Stomach (tissue), 9 donors: ENCODE measurements around the gene UBE2D1. TPM values are rescaled to one million over a fixed set of nuclear protein-coding genes. Genes with fewer than 3 reads are reported as not detected.

Source experiments
- DNase-seq, 2 donors: peaks; one replicate each; pipeline versions ENCODE4 v3.0.0 to v3.0.0-alpha.2; 2013 to 2019
- H3K27ac ChIP-seq, 5 donors: fragments of 200-600 bp in 4 of 5; sonication (generic) in 4 of 5; one replicate each; pipeline ENCODE4 v1.5.1; 2013 to 2019; ENCODE audit warnings: mild to moderate bottlenecking in 1 of 5, moderate library complexity in 1 of 5
- H3K27me3 ChIP-seq, 3 donors: fragments of 200-600 bp; sonication (generic); one replicate each; pipeline ENCODE4 v1.5.1; 2017 to 2019; ENCODE audit warnings: mixed run types in 1 of 3
- H3K36me3 ChIP-seq, 4 donors: fragments of 200-600 bp; sonication (generic); 1 replicate in 3 of 4; 2 replicates in 1 of 4; pipeline ENCODE4 v1.5.1; 2016 to 2019
- H3K4me1 ChIP-seq, 4 donors: fragments of 200-600 bp; sonication (generic); one replicate each; pipeline ENCODE4 v1.5.1; 2016 to 2019
- H3K4me3 ChIP-seq, 4 donors: fragments of 200-600 bp; sonication (generic) in 3 of 4; one replicate each; pipeline ENCODE4 v1.5.1; 2016 to 2019; ENCODE audit warnings: mild to moderate bottlenecking in 1 of 4
- H3K9me3 ChIP-seq, 4 donors: fragments of 200-600 bp; sonication (generic); one replicate each; pipeline ENCODE4 v1.5.1; 2016 to 2019
- CTCF ChIP-seq, 7 experiments: fragments of 450-650 bp in 4 of 7; fragments of 200-600 bp in 3 of 7; sonication (generic) in 3 of 7; IDR thresholded peaks; one replicate each; pipeline ENCODE4 v1.5.1; 2016 to 2019; ENCODE audit warnings: antibody characterized with exemption in 7 of 7, control low read depth in 2 of 7, mild to moderate bottlenecking in 1 of 7
- EP300 ChIP-seq: sonication (generic); formaldehyde crosslinking; IDR thresholded peaks from one replicate; pipeline ENCODE4 v1.6.1; 2017; ENCODE audit warnings: antibody characterized with exemption
- POLR2A ChIP-seq, 4 donors: fragments of 450-650 bp; IDR thresholded peaks; one replicate each; pipeline ENCODE4 v1.6.1; 2016; ENCODE audit warnings: antibody characterized with exemption in 4 of 4, control low read depth in 2 of 4, mild to moderate bottlenecking in 1 of 4, moderate library complexity in 1 of 4
- POLR2AphosphoS5 ChIP-seq, 3 donors: sonication (generic); formaldehyde crosslinking; IDR thresholded peaks; one replicate each; pipeline ENCODE4 v1.6.1; 2016; ENCODE audit warnings: antibody characterized with exemption in 3 of 3
- WGBS, 5 donors: extraction: QIAGEN DNeasy Blood & Tissue Kit in 3 of 5; methylation state at CpG; one replicate each; pipeline versions ENCODE4 v1.1.5 to v1.1.7; 2013 to 2018; 5-methylcytosine and 5-hydroxymethylcytosine counted together
- intact Hi-C: fragments of 100-400 bp; cut with DNase I; formaldehyde crosslinking; loops from one replicate; pipeline ENCODE4 v1.15.1; 2023; ENCODE audit warnings: low total_unique reads
- polyA plus RNA-seq, 3 donors: library from polyadenylated mRNA; stranded (reverse); fragments of 200-250 nt; gene quantifications; one replicate each; pipeline ENCODE4 v1.2.3, GENCODE V29; 2013
- total RNA-seq, 5 donors: library from RNA; depleted of rRNA; stranded (reverse); fragments of >200 nt; gene quantifications; one replicate each; pipeline versions ENCODE4 v1.1.0 to v1.2.3, GENCODE V29; 2014 to 2016
- donor health status: healthy with polysubstance abuse.
- donor health status: Bipolar disorder and iron deficiency.
- donor health status: healthy.

The UBE2D1 gene
- total and polyA plus RNA-seq, 8 donors: 6.9 to 16.5 (median 8.4) TPM

GRCh38 chr10:58347967-58348366, 13.2 kb downstream of the UBE2D1 start:
- peaks cover 0 to 40% (median 12%) of the 10 kb centered on the region in 4 donors for H3K4me1 ChIP-seq
- no peaks in the 10 kb centered on the region for H3K27me3 ChIP-seq
- no peak for DNase-seq
- TF ChIP-seq EP300: no peak
- no peak for TF ChIP-seq POLR2AphosphoS5 (IDR thresholded peaks at IDR 0.05)
- no peak for TF ChIP-seq POLR2A (IDR thresholded peaks at IDR 0.05)
- no peak for TF ChIP-seq CTCF (IDR thresholded peaks at IDR 0.05)
- no peak overlapping the region for H3K4me3 ChIP-seq
- 35 to 44% (median 38%) methylated on average over 1 of the region's 1 CpG for WGBS, 5 donors
- no peak overlapping the region for H3K27ac ChIP-seq
- intact Hi-C loops: no loop called here
- H3K9me3 ChIP-seq: no peaks in the 10 kb centered on the region
- H3K36me3 ChIP-seq: no peaks in the 10 kb centered on the region

- Histone ChIP-seq H3K9me3 (no peaks in the 10 kb centered on the region), H3K4me3 (no peak overlapping the region), H3K27ac (no peak overlapping the region), H3K4me1 (peaks cover 0 to 46% (median 13%) of the 10 kb centered on the region in 4 donors), H3K27me3 (no peaks in the 10 kb centered on the region), H3K36me3 (no peaks in the 10 kb centered on the region)
- TF ChIP-seq POLR2A (IDR thresholded peaks at IDR 0.05) (no peak), EP300 (no peak), POLR2AphosphoS5 (IDR thresholded peaks at IDR 0.05) (no peak), CTCF (IDR thresholded peaks at IDR 0.05) (no peak)
- intact Hi-C loops: no loop called here
- no peak for DNase-seq
- 38 to 84% (median 74%) methylated on average over 2 of the region's 2 CpGs for WGBS, 5 donors
Measured at GRCh38 chr10:58348571-58349033, 13.8 kb downstream of the UBE2D1 start.

GRCh38 chr10:58350023-58350422, 15.2 kb downstream of the UBE2D1 start:
- no peak overlapping the region for H3K27ac ChIP-seq
- peaks cover 0 to 52% (median 13%) of the 10 kb centered on the region in 4 donors for H3K4me1 ChIP-seq
- H3K27me3 ChIP-seq: no peaks in the 10 kb centered on the region
- no peak overlapping the region for H3K4me3 ChIP-seq
- intact Hi-C loops: no loop called here
- TF ChIP-seq CTCF (IDR thresholded peaks at IDR 0.05): no peak
- TF ChIP-seq POLR2A (IDR thresholded peaks at IDR 0.05): no peak
- no peak for TF ChIP-seq POLR2AphosphoS5 (IDR thresholded peaks at IDR 0.05)
- 80 to 86% (median 81%) methylated on average over 2 of the region's 2 CpGs for WGBS, 5 donors
- no peaks in the 10 kb centered on the region for H3K36me3 ChIP-seq
- no peaks in the 10 kb centered on the region for H3K9me3 ChIP-seq
- DNase-seq: no peak

GRCh38 chr10:58350619-58351323, 16.0 kb downstream of the UBE2D1 start:
- TF ChIP-seq EP300: no peak
- TF ChIP-seq CTCF (IDR thresholded peaks at IDR 0.05): no peak
- TF ChIP-seq POLR2A (IDR thresholded peaks at IDR 0.05): no peak
- no peak for TF ChIP-seq POLR2AphosphoS5 (IDR thresholded peaks at IDR 0.05)
- 74 to 93% (median 90%) methylated on average over 6 of the region's 6 CpGs for WGBS, 5 donors
- H3K27me3 ChIP-seq: no peaks in the 10 kb centered on the region
- peaks cover 0 to 52% (median 13%) of the 10 kb centered on the region in 4 donors for H3K4me1 ChIP-seq
- intact Hi-C loops: no loop called here
- no peak overlapping the region for H3K4me3 ChIP-seq
- peak overlapping the region in 1 of 5 donors; percentile 22 for H3K27ac ChIP-seq
- H3K36me3 ChIP-seq: no peaks in the 10 kb centered on the region
- H3K9me3 ChIP-seq: no peaks in the 10 kb centered on the region
- DNase-seq: no peak
